ENCODE data around the gene MIX23. TPM values are rescaled to one million over a fixed set of nuclear protein-coding genes. Genes with fewer than 3 reads are reported as not detected.

The MIX23 gene
- total RNA-seq, 1 experiment from 2014 or later: 80.6 TPM

DNA sequence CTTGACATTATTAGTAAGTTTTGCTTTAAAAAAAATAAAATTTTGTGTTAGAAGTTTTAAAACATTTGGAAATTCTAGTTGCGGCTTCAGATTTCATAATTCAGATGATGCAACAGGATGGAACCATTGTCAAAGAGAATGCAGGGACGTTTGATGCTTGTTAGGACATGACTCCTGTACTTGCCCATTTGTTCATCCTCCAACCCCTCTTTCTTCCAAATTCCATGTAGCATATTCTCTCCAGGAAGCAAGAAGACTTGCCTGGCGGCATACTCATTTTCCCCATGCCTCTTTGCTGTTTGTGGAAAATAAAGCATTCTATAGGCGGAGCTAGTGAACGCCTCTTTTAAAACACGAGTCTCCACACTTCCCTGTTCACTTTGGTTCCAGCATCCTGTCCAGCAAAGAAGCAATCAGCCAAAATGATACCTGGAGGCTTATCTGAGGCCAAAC is 58.1 kb downstream of the MIX23 start, which contains the start of gene CSTA:
CSTA (plus strand) TSS at position 378 of the 453 bp plus-strand sequence; CDS start at position 423, 45 bp downstream.
- Mint-ChIP-seq H3K9me3 (peaks cover 5 to 6% of the 10 kb centered on the region in 2 experiments; a peak in 3 of 5 replicates), H3K4me3 (no peak within 1 kb of the TSS), H3K27ac (no peak within 1 kb of the TSS), H3K27me3 (ENCODE audit: low read depth) (no peaks in the 10 kb centered on the region), H3K4me1 (no peaks in the 10 kb centered on the region), H3K36me3 (ENCODE audit: insufficient read depth in 1 of 3, low read depth in 3 of 3) (no peaks in the 10 kb centered on the region)
- H3T11ph ChIP-seq (ENCODE audit: low read length): no peak within 1 kb of the TSS
- no peak within 1 kb of the TSS for H3K4ac ChIP-seq (ENCODE audit: low read depth, low read length)
- H4K20me1 ChIP-seq (ENCODE audit: control insufficient read depth, insufficient read depth, insufficient read length): no peaks in the 10 kb centered on the region
- no peak within 1 kb of the TSS for H3K27ac ChIP-seq (ENCODE audit: insufficient read length, low read depth, low read length)
- no peaks in the 10 kb centered on the region for H3K9me3 ChIP-seq (ENCODE audit: control insufficient read depth, low read depth, low read length)
- TF ChIP-seq, protein P1, sequence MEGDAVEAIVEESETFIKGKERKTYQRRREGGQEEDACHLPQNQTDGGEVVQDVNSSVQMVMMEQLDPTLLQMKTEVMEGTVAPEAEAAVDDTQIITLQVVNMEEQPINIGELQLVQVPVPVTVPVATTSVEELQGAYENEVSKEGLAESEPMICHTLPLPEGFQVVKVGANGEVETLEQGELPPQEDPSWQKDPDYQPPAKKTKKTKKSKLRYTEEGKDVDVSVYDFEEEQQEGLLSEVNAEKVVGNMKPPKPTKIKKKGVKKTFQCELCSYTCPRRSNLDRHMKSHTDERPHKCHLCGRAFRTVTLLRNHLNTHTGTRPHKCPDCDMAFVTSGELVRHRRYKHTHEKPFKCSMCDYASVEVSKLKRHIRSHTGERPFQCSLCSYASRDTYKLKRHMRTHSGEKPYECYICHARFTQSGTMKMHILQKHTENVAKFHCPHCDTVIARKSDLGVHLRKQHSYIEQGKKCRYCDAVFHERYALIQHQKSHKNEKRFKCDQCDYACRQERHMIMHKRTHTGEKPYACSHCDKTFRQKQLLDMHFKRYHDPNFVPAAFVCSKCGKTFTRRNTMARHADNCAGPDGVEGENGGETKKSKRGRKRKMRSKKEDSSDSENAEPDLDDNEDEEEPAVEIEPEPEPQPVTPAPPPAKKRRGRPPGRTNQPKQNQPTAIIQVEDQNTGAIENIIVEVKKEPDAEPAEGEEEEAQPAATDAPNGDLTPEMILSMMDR (conservative IDR thresholded peaks at IDR 0.05): no peak
- no peak for DNase-seq
- no peak within 1 kb of the TSS for H2BK12ac ChIP-seq (ENCODE audit: insufficient read length, low read depth, low read length)
- no peaks in the 10 kb centered on the region for H3K79me1 ChIP-seq (ENCODE audit: insufficient read depth, low read depth, low read length, poor library complexity, severe bottlenecking)
- H3K23ac ChIP-seq (ENCODE audit: insufficient read length, low read depth, low read length): no peak within 1 kb of the TSS
- no peaks in the 10 kb centered on the region for H3K4me1 ChIP-seq (ENCODE audit: insufficient read depth, low read length)
- no peaks in the 10 kb centered on the region for H3K27me3 ChIP-seq (ENCODE audit: insufficient read depth, low read length)
- H3K4me2 ChIP-seq (ENCODE audit: insufficient read depth, insufficient read length, low read length): no peak within 1 kb of the TSS
- H2BK15ac ChIP-seq (ENCODE audit: low read depth, low read length): no peak within 1 kb of the TSS
- H3K14ac ChIP-seq (ENCODE audit: insufficient read depth, low read length): no peak within 1 kb of the TSS
- H3K18ac ChIP-seq (ENCODE audit: insufficient read length, low read depth, low read length): no peak within 1 kb of the TSS
- H4K8ac ChIP-seq (replicated peaks; ENCODE audit: insufficient read length, low read depth, low read length): no peak within 1 kb of the TSS
- H3K23me2 ChIP-seq (ENCODE audit: insufficient read length, low read depth, low read length, poor library complexity, severe bottlenecking): no peaks in the 10 kb centered on the region
- peak within 1 kb of the TSS; percentile 64 for H2AFZ ChIP-seq (ENCODE audit: low read length)
- no peak within 1 kb of the TSS for H3K56ac ChIP-seq (ENCODE audit: insufficient read length, low read depth, low read length)
- H4K91ac ChIP-seq (ENCODE audit: insufficient read length, low read depth, low read length): no peak within 1 kb of the TSS
- no peak within 1 kb of the TSS for H4K5ac ChIP-seq (ENCODE audit: insufficient read length, low read depth, low read length)
- no peak within 1 kb of the TSS for H2BK5ac ChIP-seq (ENCODE audit: insufficient read length, low read length)
- no CpG with 5 or more reads among the region's 6 CpGs for WGBS (ENCODE audit: extremely low coverage, insufficient read length, low lambda C conversion rate)
- no peak within 1 kb of the TSS for H2AK5ac ChIP-seq (ENCODE audit: insufficient read length, low read length)
- H2BK120ac ChIP-seq (ENCODE audit: low read depth, low read length, poor library complexity, severe bottlenecking): no peak within 1 kb of the TSS
- no peak within 1 kb of the TSS for H3K9ac ChIP-seq (ENCODE audit: extremely low read depth, insufficient read length, low read length)
- no peak within 1 kb of the TSS for H2BK20ac ChIP-seq (ENCODE audit: low read depth, low read length, poor library complexity, severe bottlenecking)
- no peaks in the 10 kb centered on the region for H3K79me2 ChIP-seq (ENCODE audit: insufficient read depth, low read length)
